HepG2 (cell line): Measurements from ENCODE around the gene CXCL9. TPM values are rescaled to one million over a fixed set of nuclear protein-coding genes. Genes with fewer than 3 reads are reported as not detected.

Experiments
- ATAC-seq: fragments of 200-7000 bp; cut with Tn5 transposase; 3 replicates; pipeline ENCODE4 v1.9.1; 2020; ENCODE audit warnings: mild to moderate bottlenecking, moderate library complexity
- BruUV-seq: library from RNA; stranded (reverse); fragments of 400-500 nt; replicated peaks from 2 replicates; lab custom pipeline; 2021; lab: Mats Ljungman, UMichigan
- CTCF ChIA-PET: fragments of 300-600 bp; formaldehyde crosslinking; extraction: SDS; loops from one replicate; lab custom pipeline; 2021; ENCODE audit warnings: low total read pairs, inconsistent platforms, low intra/inter-chr PET ratio; lab: Yijun Ruan, JAX
- POLR2A ChIA-PET: fragments of 350-600 bp; sonication (Branson Sonifier 250); formaldehyde crosslinking; loops from one replicate; lab custom pipeline; 2020; ENCODE audit warnings: antibody characterized with exemption, inconsistent platforms; lab: Yijun Ruan, JAX
- DNase-seq: peaks from one replicate; pipeline ENCODE4 v3.0.0-alpha.2; 2015; ENCODE audit warnings: low spot score
- FAIRE-seq: peaks from 3 replicates; lab custom pipeline; 2011; peaks lifted over from hg19 to GRCh38; lab: Jason Lieb, UNC
- H2AFZ ChIP-seq: one replicate; pipeline ENCODE4 v1.6.1; 2011; ENCODE audit warnings: low read length, inconsistent platforms
- H3K27ac ChIP-seq: fragments of 300-600 bp; 3 replicates; pipeline ENCODE4 v1.8.0; 2011; ENCODE audit warnings: mixed run types, mild to moderate bottlenecking, mixed read lengths, low read length, inconsistent platforms; ENCODE audit not compliant: insufficient read depth; ENCODE audit errors: extremely low read length
- H3K27me3 ChIP-seq, 2 experiments: fragments of 200-600 bp in 1 of 2; 2 replicates in 1 of 2; 3 replicates in 1 of 2; pipeline versions ENCODE4 v1.6.0 to v1.8.0; 2011; ENCODE audit warnings: low read length in 2 of 2, mild to moderate bottlenecking in 2 of 2, moderate library complexity in 2 of 2, inconsistent platforms in 1 of 2; ENCODE audit not compliant: insufficient read depth in 2 of 2, control insufficient read depth in 1 of 2
- H3K36me3 ChIP-seq, 2 experiments: fragments of 200-600 bp in 1 of 2; replicated peaks in 1 of 2; 2 replicates in 1 of 2; 3 replicates in 1 of 2; pipeline versions ENCODE4 v1.5.1 to v1.8.0; 2011; ENCODE audit warnings: low read length in 2 of 2, inconsistent platforms in 1 of 2; ENCODE audit not compliant: insufficient read depth in 2 of 2, control insufficient read depth in 1 of 2
- H3K4me1 ChIP-seq: 2 replicates; pipeline ENCODE4 v1.5.1; 2012; ENCODE audit warnings: low read length, inconsistent platforms; ENCODE audit not compliant: insufficient read depth
- H3K4me2 ChIP-seq: 2 replicates; pipeline ENCODE4 v1.6.0; 2011; ENCODE audit warnings: low read depth, low read length, inconsistent platforms
- H3K4me3 ChIP-seq, 3 experiments: fragments of 200-600 bp in 1 of 3; sonication (generic), shearing (Covaris generic) in 1 of 3; replicated peaks in 1 of 3; 2 replicates each; pipeline ENCODE4 v1.5.1; 2011 to 2016; ENCODE audit warnings: low read length in 3 of 3, inconsistent platforms in 2 of 3, low read depth in 2 of 3, mild to moderate bottlenecking in 2 of 3, control low read depth in 1 of 3, mixed read lengths in 1 of 3; ENCODE audit not compliant: insufficient read depth in 1 of 3
- H3K79me2 ChIP-seq: one replicate; pipeline ENCODE4 v1.6.1; 2011; ENCODE audit warnings: low read length, inconsistent platforms; ENCODE audit not compliant: insufficient read depth
- H3K9ac ChIP-seq: 2 replicates; pipeline ENCODE4 v1.6.0; 2011; ENCODE audit warnings: mild to moderate bottlenecking, low read depth, low read length, inconsistent platforms; ENCODE audit not compliant: insufficient read depth
- H3K9me3 ChIP-seq: 2 replicates; pipeline ENCODE4 v1.5.1; 2012; ENCODE audit warnings: mild to moderate bottlenecking, low read length
- H4K20me1 ChIP-seq: 2 replicates; pipeline ENCODE4 v1.6.0; 2011; ENCODE audit warnings: inconsistent platforms, mild to moderate bottlenecking, low read length, moderate library complexity; ENCODE audit not compliant: insufficient read depth
- MAFK ChIP-seq, 2 experiments: IDR thresholded peaks in 1 of 2; conservative IDR thresholded peaks in 1 of 2; 2 replicates each; pipeline ENCODE4 v1.6.1; 2011; ENCODE audit warnings: improper control_type of control experiment in 2 of 2, low read length in 2 of 2
- POLR2AphosphoS2 ChIP-seq: IDR thresholded peaks from 2 replicates; pipeline ENCODE4 v1.6.1; 2011; ENCODE audit warnings: low read depth, low read length, improper control_type of control experiment
- ZFP90 ChIP-seq: sonication (generic); formaldehyde crosslinking; IDR thresholded peaks from 2 replicates; pipeline ENCODE4 v1.8.0; 2022; ENCODE audit warnings: missing genetic modification reagents, mild to moderate bottlenecking, inconsistent platforms, borderline replicate concordance
- WGBS: methylation state at CpG from one replicate; pipeline ENCODE4 v1.1.6; 2017; ENCODE audit warnings: low lambda C conversion rate; 5-methylcytosine and 5-hydroxymethylcytosine counted together
- in situ Hi-C: cut with HindIII; loops from 2 replicates; pipeline ENCODE4 v1.10.0; 2017; ENCODE audit warnings: low pct_unique_long_range_greater_than_20kb; ENCODE audit not compliant: extremely low pct_ligation_motif_present
- intact Hi-C: fragments of 100-400 bp; cut with micrococcal nuclease; formaldehyde crosslinking; loops from one replicate; pipeline ENCODE4 v1.10.0; 2022; ENCODE audit not compliant: unreplicated experiment
- polyA plus RNA-seq, 8 experiments: library from polyadenylated mRNA; depleted of rRNA in 3 of 8; stranded (reverse) in 7 of 8; unstranded in 1 of 8; fragments of >200 nt; fragmentation: Illumina TruSeq in 4 of 8; extraction: Trizol in 4 of 8; gene quantifications; 2 replicates each; pipeline versions ENCODE4 v1.2.1 to v1.2.3, GENCODE V29; 2011 to 2016; ENCODE audit warnings: low read depth in 4 of 8, missing spikeins in 1 of 8, mixed read lengths in 1 of 8; ENCODE audit not compliant: insufficient read depth in 1 of 8
- total RNA-seq, 5 experiments: library from RNA; depleted of rRNA; stranded (reverse); fragments of >200 nt; fragmentation: Illumina TruSeq; extraction: Trizol; gene quantifications; 2 replicates each; pipeline ENCODE4 v1.2.3, GENCODE V29; 2016; ENCODE audit warnings: low read depth in 1 of 5
- TF ChIP-seq, protein P1 (sequence below): sonication (generic); formaldehyde crosslinking; IDR thresholded peaks from 2 replicates; pipeline ENCODE4 v1.9.0; 2021; ENCODE audit warnings: mild to moderate bottlenecking, missing genetic modification reagents
- TF ChIP-seq, protein P2 (sequence below): sonication (generic); formaldehyde crosslinking; IDR thresholded peaks from 2 replicates; pipeline ENCODE4 v1.4.0; 2020; ENCODE audit warnings: mild to moderate bottlenecking, missing genetic modification reagents

CXCL9 gene
- total and polyA plus RNA-seq, 2 of the 13 experiments (the other 11 are each of a cell fraction or from before 2014, with no cell fraction given): not detected

DNA sequence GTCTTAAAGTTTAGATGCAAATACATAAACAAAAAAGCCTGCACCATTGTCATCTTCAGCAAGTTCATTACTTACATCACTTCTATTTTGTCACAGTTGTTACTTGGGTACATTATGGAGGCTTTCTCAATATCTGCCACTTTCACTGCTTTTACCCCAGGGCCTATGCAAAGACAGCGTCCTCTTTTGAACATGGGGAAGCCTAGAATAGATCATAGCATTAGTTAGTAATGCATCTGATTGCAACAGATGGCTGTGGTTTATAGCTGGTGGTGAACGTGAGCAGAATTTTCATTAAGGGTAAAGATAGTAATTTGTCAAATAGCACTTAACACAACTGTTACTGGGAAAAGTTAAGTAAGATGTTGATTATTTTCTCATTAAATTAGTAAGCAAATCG, 27.8 kb upstream of the CXCL9 start (continued):
- TF ChIP-seq, protein P1, sequence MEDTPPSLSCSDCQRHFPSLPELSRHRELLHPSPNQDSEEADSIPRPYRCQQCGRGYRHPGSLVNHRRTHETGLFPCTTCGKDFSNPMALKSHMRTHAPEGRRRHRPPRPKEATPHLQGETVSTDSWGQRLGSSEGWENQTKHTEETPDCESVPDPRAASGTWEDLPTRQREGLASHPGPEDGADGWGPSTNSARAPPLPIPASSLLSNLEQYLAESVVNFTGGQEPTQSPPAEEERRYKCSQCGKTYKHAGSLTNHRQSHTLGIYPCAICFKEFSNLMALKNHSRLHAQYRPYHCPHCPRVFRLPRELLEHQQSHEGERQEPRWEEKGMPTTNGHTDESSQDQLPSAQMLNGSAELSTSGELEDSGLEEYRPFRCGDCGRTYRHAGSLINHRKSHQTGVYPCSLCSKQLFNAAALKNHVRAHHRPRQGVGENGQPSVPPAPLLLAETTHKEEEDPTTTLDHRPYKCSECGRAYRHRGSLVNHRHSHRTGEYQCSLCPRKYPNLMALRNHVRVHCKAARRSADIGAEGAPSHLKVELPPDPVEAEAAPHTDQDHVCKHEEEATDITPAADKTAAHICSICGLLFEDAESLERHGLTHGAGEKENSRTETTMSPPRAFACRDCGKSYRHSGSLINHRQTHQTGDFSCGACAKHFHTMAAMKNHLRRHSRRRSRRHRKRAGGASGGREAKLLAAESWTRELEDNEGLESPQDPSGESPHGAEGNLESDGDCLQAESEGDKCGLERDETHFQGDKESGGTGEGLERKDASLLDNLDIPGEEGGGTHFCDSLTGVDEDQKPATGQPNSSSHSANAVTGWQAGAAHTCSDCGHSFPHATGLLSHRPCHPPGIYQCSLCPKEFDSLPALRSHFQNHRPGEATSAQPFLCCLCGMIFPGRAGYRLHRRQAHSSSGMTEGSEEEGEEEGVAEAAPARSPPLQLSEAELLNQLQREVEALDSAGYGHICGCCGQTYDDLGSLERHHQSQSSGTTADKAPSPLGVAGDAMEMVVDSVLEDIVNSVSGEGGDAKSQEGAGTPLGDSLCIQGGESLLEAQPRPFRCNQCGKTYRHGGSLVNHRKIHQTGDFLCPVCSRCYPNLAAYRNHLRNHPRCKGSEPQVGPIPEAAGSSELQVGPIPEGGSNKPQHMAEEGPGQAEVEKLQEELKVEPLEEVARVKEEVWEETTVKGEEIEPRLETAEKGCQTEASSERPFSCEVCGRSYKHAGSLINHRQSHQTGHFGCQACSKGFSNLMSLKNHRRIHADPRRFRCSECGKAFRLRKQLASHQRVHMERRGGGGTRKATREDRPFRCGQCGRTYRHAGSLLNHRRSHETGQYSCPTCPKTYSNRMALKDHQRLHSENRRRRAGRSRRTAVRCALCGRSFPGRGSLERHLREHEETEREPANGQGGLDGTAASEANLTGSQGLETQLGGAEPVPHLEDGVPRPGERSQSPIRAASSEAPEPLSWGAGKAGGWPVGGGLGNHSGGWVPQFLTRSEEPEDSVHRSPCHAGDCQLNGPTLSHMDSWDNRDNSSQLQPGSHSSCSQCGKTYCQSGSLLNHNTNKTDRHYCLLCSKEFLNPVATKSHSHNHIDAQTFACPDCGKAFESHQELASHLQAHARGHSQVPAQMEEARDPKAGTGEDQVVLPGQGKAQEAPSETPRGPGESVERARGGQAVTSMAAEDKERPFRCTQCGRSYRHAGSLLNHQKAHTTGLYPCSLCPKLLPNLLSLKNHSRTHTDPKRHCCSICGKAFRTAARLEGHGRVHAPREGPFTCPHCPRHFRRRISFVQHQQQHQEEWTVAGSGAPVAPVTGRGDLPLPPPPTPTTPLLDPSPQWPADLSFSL (CRISPR knock-in tag): no peak
- TF ChIP-seq ZFP90 (CRISPR knock-in tag): no peak

DNA sequence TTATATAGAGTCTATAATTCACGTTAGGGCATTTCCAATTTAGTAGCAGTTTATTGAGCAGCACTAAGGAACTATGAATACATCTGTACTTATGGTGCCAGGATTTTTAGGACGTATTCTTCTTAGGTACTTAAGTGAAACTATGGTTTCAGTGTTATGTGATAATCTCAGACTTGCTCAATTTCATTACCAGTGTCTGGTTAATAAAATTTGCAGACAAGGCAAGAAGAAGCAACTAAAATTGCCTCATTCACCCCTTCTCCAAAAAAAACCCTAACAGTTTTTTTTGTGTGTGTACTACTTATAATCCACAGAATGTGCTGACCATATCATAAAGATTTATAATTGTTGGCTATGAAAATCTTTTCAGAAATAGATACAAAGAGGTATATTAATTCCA, 22.0 kb upstream of the CXCL9 start:
- ATAC-seq (no peak), DNase-seq (no peak)
- POLR2A ChIA-PET: no interaction called here
- H3K4me3 ChIP-seq: no peak overlapping the region
- H4K20me1 ChIP-seq: no peaks in the 10 kb centered on the region
- no peak overlapping the region for H2AFZ ChIP-seq
- H3K27me3 ChIP-seq: no peaks in the 10 kb centered on the region; a peak in 1 of 5 replicates
- CTCF ChIA-PET: no interaction called here
- intact Hi-C loops (no loop called here), in situ Hi-C loops (no loop called here)
- no peak overlapping the region for H3K9ac ChIP-seq
- H3K27ac ChIP-seq: no peak overlapping the region
- TF ChIP-seq POLR2AphosphoS2: no peak
- peak in 1 of 2 experiments; percentile 26; a peak in 1 of 4 replicates for TF ChIP-seq MAFK (conservative IDR thresholded peaks at IDR 0.05 in 1 of 2, IDR thresholded peaks at IDR 0.05 in 1 of 2; ENCODE audit: low read length in 2 of 2)
- TF ChIP-seq, protein P2, sequence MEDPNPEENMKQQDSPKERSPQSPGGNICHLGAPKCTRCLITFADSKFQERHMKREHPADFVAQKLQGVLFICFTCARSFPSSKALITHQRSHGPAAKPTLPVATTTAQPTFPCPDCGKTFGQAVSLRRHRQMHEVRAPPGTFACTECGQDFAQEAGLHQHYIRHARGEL (CRISPR knock-in tag): no peak
- TF ChIP-seq, all 625 proteins: peak for 1
- Histone ChIP-seq H3K4me1 (0 out of 2 replicates have a peak, but pooled peaks cover 4% of the 10 kb centered on the region), H3K4me2 (no peak overlapping the region), H3K9me3 (no peaks in the 10 kb centered on the region), H3K79me2 (no peaks in the 10 kb centered on the region), H3K36me3 (no peaks in the 10 kb centered on the region)
- 14% methylated on average over 2 of the region's 2 CpGs for WGBS
- BruUV-seq: no TSS peak
- no peak for FAIRE-seq
